ENCODE measurements around the gene GRHL1.

DNA sequence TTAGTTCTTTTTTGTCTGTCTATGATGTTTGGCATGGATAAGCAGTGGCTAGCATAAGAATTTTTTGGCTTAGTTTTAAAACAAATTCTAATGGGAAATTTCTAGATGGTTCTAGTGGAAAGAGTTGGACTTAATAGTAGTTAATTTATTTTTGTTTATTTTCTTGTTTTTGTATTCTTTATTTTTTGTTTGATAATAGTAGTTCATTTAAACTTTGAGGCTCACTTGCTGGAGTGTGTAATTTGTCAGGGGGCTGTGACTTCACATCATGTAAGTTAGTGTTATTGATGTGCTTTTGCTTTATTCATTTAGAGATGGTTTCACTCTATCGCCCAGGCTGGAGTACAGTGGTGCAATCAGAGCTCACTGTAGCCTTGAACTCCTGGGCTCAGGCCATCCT is 48.2 kb downstream of the GRHL1 start:
- TF ChIP-seq, protein P1, sequence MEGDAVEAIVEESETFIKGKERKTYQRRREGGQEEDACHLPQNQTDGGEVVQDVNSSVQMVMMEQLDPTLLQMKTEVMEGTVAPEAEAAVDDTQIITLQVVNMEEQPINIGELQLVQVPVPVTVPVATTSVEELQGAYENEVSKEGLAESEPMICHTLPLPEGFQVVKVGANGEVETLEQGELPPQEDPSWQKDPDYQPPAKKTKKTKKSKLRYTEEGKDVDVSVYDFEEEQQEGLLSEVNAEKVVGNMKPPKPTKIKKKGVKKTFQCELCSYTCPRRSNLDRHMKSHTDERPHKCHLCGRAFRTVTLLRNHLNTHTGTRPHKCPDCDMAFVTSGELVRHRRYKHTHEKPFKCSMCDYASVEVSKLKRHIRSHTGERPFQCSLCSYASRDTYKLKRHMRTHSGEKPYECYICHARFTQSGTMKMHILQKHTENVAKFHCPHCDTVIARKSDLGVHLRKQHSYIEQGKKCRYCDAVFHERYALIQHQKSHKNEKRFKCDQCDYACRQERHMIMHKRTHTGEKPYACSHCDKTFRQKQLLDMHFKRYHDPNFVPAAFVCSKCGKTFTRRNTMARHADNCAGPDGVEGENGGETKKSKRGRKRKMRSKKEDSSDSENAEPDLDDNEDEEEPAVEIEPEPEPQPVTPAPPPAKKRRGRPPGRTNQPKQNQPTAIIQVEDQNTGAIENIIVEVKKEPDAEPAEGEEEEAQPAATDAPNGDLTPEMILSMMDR (IDR thresholded peaks at IDR 0.05) = no peak
- no peak for TF ChIP-seq POLR2A (IDR thresholded peaks at IDR 0.05)
